HCT116 (cell line): Measurements from ENCODE around the gene COTL1. TPM values are rescaled to one million over a fixed set of nuclear protein-coding genes. Genes with fewer than 3 reads are reported as not detected.

Experiments
- ATAC-seq: fragments of 200-7000 bp; cut with Tn5 transposase; 2 replicates; pipeline ENCODE4 v1.9.1; 2020; ENCODE audit warnings: mild to moderate bottlenecking, moderate library complexity
- BruUV-seq: library from RNA; stranded (reverse); fragments of 400-500 nt; replicated peaks from 2 replicates; lab custom pipeline; 2021; lab: Mats Ljungman, UMichigan
- CTCF ChIA-PET: fragments of 300-600 bp; sonication (Branson Sonifier 250); formaldehyde crosslinking; loops from one replicate; lab custom pipeline; 2021; ENCODE audit warnings: antibody characterized with exemption; lab: Charles Lee
- POLR2A ChIA-PET: fragments of 300-600, 350-600 bp; sonication (Branson Sonifier 250); formaldehyde crosslinking; loops from one replicate; lab custom pipeline; 2021; ENCODE audit warnings: antibody characterized with exemption; lab: Charles Lee
- RAD21 ChIA-PET, 2 experiments: fragments of 300-600 bp; sonication (Branson Sonifier 250); formaldehyde crosslinking; loops; one replicate each; lab custom pipeline; 2023; ENCODE audit warnings: low total read pairs in 2 of 2; ENCODE audit not compliant: uncharacterized antibody in 2 of 2, unreplicated experiment in 2 of 2, low non-redundant PET in 1 of 2; lab: Charles Lee
- DNase-seq: peaks from one replicate; pipeline ENCODE4 v3.0.0-alpha.2; 2010; ENCODE audit warnings: low read depth, low spot score
- H2AFZ ChIP-seq: fragments of 200-600 bp; shearing (Covaris generic), sonication (generic); 2 replicates; pipeline ENCODE4 v1.6.1; 2017; ENCODE audit warnings: low read depth, mixed run types, mixed read lengths, antibody characterized with exemption, low read length; ENCODE audit not compliant: poor library complexity, severe bottlenecking
- H3K27ac ChIP-seq: 2 replicates; pipeline ENCODE4 v1.5.1; 2012; ENCODE audit warnings: low read depth, low read length
- H3K27me3 ChIP-seq: fragments of 200-600 bp; sonication (generic); 2 replicates; pipeline ENCODE4 v1.6.1; 2016; ENCODE audit warnings: mixed run types, low read length, mixed read lengths; ENCODE audit not compliant: insufficient read depth
- H3K36me3 ChIP-seq, 2 experiments: fragments of 200-500 bp in 1 of 2; fragments of 200-600 bp in 1 of 2; sonication (Bioruptor generic) in 1 of 2; sonication (generic) in 1 of 2; 2 replicates each; pipeline versions ENCODE4 v1.5.1 to v1.6.1; 2014 to 2016; ENCODE audit warnings: low read length in 2 of 2, inconsistent platforms in 1 of 2, mixed read lengths in 1 of 2, mixed run types in 1 of 2; ENCODE audit not compliant: insufficient read depth in 2 of 2, control insufficient read depth in 1 of 2
- H3K4me1 ChIP-seq, 2 experiments: fragments of 200-600 bp in 1 of 2; sonication (generic) in 1 of 2; 2 replicates each; pipeline versions ENCODE4 v1.5.1 to v1.6.1; 2012 to 2017; ENCODE audit warnings: low read length in 2 of 2, inconsistent platforms in 1 of 2, mild to moderate bottlenecking in 1 of 2, mixed read lengths in 1 of 2, mixed run types in 1 of 2, moderate library complexity in 1 of 2; ENCODE audit not compliant: insufficient read depth in 2 of 2, control insufficient read depth in 1 of 2
- H3K4me2 ChIP-seq: fragments of 200-600 bp; sonication (generic); 2 replicates; pipeline ENCODE4 v1.6.1; 2017; ENCODE audit warnings: mixed run types, low read length, mixed read lengths
- H3K4me3 ChIP-seq, 2 experiments: fragments of 200-600 bp in 1 of 2; sonication (generic) in 1 of 2; replicated peaks in 1 of 2; 2 replicates each; pipeline ENCODE4 v1.5.1; 2011 to 2016; ENCODE audit warnings: low read length in 2 of 2, control low read depth in 1 of 2, low read depth in 1 of 2, mild to moderate bottlenecking in 1 of 2, mixed read lengths in 1 of 2, mixed run types in 1 of 2
- H3K79me2 ChIP-seq: fragments of 200-600 bp; sonication (generic); 2 replicates; pipeline ENCODE4 v1.6.1; 2017; ENCODE audit warnings: mild to moderate bottlenecking, mixed run types, low read length, moderate library complexity, mixed read lengths; ENCODE audit not compliant: insufficient read depth
- H3K9ac ChIP-seq: fragments of 200-600 bp; sonication (generic); 2 replicates; pipeline ENCODE4 v1.6.1; 2016; ENCODE audit warnings: low read length, mixed read lengths
- H3K9me2 ChIP-seq: fragments of 200-600 bp; sonication (generic), shearing (Covaris generic); 2 replicates; pipeline ENCODE4 v1.6.1; 2017; ENCODE audit warnings: mixed run types, mild to moderate bottlenecking, moderate library complexity; ENCODE audit not compliant: insufficient read depth
- H3K9me3 ChIP-seq, 2 experiments: fragments of 200-500 bp in 1 of 2; fragments of 200-600 bp in 1 of 2; sonication (Bioruptor generic) in 1 of 2; sonication (generic) in 1 of 2; 2 replicates each; pipeline ENCODE4 v1.6.1; 2014 to 2017; ENCODE audit warnings: low read length in 2 of 2, mixed read lengths in 2 of 2, inconsistent platforms in 1 of 2, low read depth in 1 of 2, mild to moderate bottlenecking in 1 of 2, mixed run types in 1 of 2, moderate library complexity in 1 of 2; ENCODE audit not compliant: control insufficient read depth in 1 of 2, insufficient read depth in 1 of 2
- H4K20me1 ChIP-seq: fragments of 200-600 bp; sonication (generic), shearing (Covaris generic); 2 replicates; pipeline ENCODE4 v1.6.1; 2017; ENCODE audit warnings: mixed run types, mild to moderate bottlenecking, moderate library complexity; ENCODE audit not compliant: insufficient read depth
- EGR1 ChIP-seq: IDR thresholded peaks from 2 replicates; pipeline ENCODE4 v1.6.1; 2012; ENCODE audit warnings: low read depth
- ELF1 ChIP-seq: IDR thresholded peaks from 2 replicates; pipeline ENCODE4 v1.6.1; 2012; ENCODE audit warnings: low read depth, borderline replicate concordance
- EZH2 ChIP-seq: fragments of 200-600 bp; sonication (generic); IDR thresholded peaks from 2 replicates; pipeline ENCODE4 v1.6.1; 2017; ENCODE audit warnings: antibody characterized with exemption, mixed run types
- EZH2phosphoT487 ChIP-seq: fragments of 200-600 bp; IDR thresholded peaks from 2 replicates; pipeline ENCODE4 v1.6.1; 2018; ENCODE audit warnings: antibody characterized with exemption, borderline replicate concordance
- POLR2A ChIP-seq: IDR thresholded peaks from 2 replicates; pipeline ENCODE4 v1.7.0; 2011; ENCODE audit warnings: borderline replicate concordance; ENCODE audit not compliant: insufficient read depth, insufficient read length; ENCODE audit errors: extremely low read depth
- RAD21 ChIP-seq: IDR thresholded peaks from 2 replicates; pipeline ENCODE4 v1.6.1; 2012; ENCODE audit warnings: low read depth, mild to moderate bottlenecking
- SIN3A ChIP-seq: IDR thresholded peaks from 2 replicates; pipeline ENCODE4 v1.6.1; 2012; ENCODE audit warnings: low read depth
- TCF7L2 ChIP-seq: IDR thresholded peaks from 2 replicates; pipeline ENCODE4 v1.7.0; 2011; ENCODE audit warnings: borderline replicate concordance, inconsistent platforms; ENCODE audit not compliant: insufficient read depth, insufficient read length; ENCODE audit errors: extremely low read depth
- YY1 ChIP-seq: IDR thresholded peaks from 2 replicates; pipeline ENCODE4 v1.6.1; 2011; ENCODE audit warnings: low read length, low read depth, moderate library complexity, mild to moderate bottlenecking; ENCODE audit not compliant: insufficient replicate concordance; ENCODE audit errors: extremely low read depth
- intact Hi-C: fragments of 100-400 bp; cut with micrococcal nuclease; formaldehyde crosslinking; loops from 2 replicates; pipeline ENCODE4 v1.10.0; 2022
- total RNA-seq: library from RNA; stranded (reverse); gene quantifications from one replicate; pipeline ENCODE4 v1.2.1, GENCODE V29; 2021; ENCODE audit not compliant: unreplicated experiment
- TF ChIP-seq, protein P1 (sequence below): IDR thresholded peaks from 2 replicates; pipeline ENCODE4 v1.6.1; 2012
- TF ChIP-seq, protein P2 (sequence below): IDR thresholded peaks from 2 replicates; pipeline ENCODE4 v1.6.1; 2012; ENCODE audit warnings: low read depth
- TF ChIP-seq, protein P3 (sequence below): IDR thresholded peaks from 2 replicates; pipeline ENCODE4 v1.6.1; 2011; ENCODE audit warnings: mild to moderate bottlenecking, low read length, moderate library complexity; ENCODE audit not compliant: insufficient replicate concordance; ENCODE audit errors: extremely low read depth

Gene COTL1
- total RNA-seq, 1 experiment from 2014 or later, result 276 TPM

DNA sequence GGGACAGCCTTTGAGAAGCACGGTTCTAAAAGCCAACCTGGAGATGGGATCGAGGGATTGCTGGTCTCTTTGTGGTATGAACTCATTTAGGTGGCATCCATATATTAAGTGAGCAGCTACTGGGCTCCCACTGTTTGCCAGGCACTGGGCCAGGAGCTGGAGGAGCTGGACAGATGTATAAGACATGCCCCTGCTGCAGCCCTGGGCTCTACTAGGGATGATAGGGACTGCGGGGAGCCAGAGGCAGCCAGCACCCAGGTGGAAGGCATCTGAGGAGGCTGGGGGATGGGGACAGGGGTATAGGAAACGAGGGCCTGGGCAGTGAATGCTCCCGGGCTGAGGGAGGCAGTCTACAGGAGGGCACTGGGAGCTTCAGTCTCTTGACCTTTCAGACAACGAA is 60.4 kb downstream of the COTL1 start:
- no peaks in the 10 kb centered on the region for H3K27me3 ChIP-seq
- POLR2A ChIA-PET, result no interaction called here
- no TSS peak for BruUV-seq
- no peaks in the 10 kb centered on the region for H3K9me3 ChIP-seq
- H4K20me1 ChIP-seq, result no peaks in the 10 kb centered on the region
- H3K9ac ChIP-seq, result no peak overlapping the region
- H3K79me2 ChIP-seq, result no peaks in the 10 kb centered on the region
- no peak overlapping the region for H3K4me2 ChIP-seq
- H3K27ac ChIP-seq, result no peak overlapping the region
- no peak overlapping the region for H2AFZ ChIP-seq
- DNase-seq, result no peak
- CTCF ChIA-PET, result no interaction called here
- H3K4me1 ChIP-seq, result peaks cover 0 to 12% of the 10 kb centered on the region in 2 experiments; a peak in 1 of 4 replicates
- H3K4me3 ChIP-seq, result no peak overlapping the region
- TF ChIP-seq, protein P1, sequence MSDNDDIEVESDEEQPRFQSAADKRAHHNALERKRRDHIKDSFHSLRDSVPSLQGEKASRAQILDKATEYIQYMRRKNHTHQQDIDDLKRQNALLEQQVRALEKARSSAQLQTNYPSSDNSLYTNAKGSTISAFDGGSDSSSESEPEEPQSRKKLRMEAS, result no peak
- no peak for TF ChIP-seq RAD21
- TF ChIP-seq, all 23 proteins: peak for 0
- no peak for ATAC-seq
- H3K36me3 ChIP-seq, result no peaks in the 10 kb centered on the region
- H3K9me2 ChIP-seq, result no peaks in the 10 kb centered on the region
- RAD21 ChIA-PET, result no interaction called here
- intact Hi-C loops, result no loop called here

DNA sequence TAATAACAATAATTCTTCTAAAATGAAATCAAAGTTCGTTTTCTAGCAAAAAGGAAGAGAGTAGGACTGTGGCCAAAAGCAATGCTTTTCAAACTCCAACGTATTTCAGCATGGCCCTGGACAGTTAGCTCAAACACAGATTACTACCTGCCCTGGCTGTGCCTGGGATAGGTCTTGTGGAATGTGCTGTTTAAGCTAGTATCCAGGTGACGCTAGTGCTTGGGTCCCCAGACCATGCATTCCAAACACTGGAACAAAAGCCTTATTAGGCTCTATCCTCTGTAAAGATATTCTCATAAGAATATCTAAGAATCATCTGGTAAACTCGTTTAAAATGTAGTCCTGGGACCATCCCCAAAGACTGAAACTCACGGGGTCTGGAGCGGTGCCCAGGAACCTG is 60.8 kb downstream of the COTL1 start:
- Histone ChIP-seq H3K79me2 (no peaks in the 10 kb centered on the region), H3K36me3 (no peaks in the 10 kb centered on the region), H3K27me3 (no peaks in the 10 kb centered on the region), H3K4me2 (no peak overlapping the region), H3K9ac (no peak overlapping the region), H2AFZ (no peak overlapping the region), H3K4me3 (no peak overlapping the region), H3K27ac (no peak overlapping the region), H3K4me1 (peaks cover 0 to 12% of the 10 kb centered on the region in 2 experiments; a peak in 1 of 4 replicates), H3K9me3 (no peaks in the 10 kb centered on the region), H3K9me2 (no peaks in the 10 kb centered on the region), H4K20me1 (no peaks in the 10 kb centered on the region)
- no TSS peak for BruUV-seq
- ChIA-PET CTCF (no interaction called here), RAD21 (no interaction called here), POLR2A (no interaction called here)
- ATAC-seq (no peak), DNase-seq (no peak)
- intact Hi-C loops, result no loop called here
- TF ChIP-seq ELF1 (no peak), POLR2A (no peak), EZH2phosphoT487 (no peak), EZH2 (no peak), YY1 (no peak), EGR1 (no peak), TCF7L2 (no peak), RAD21 (no peak), SIN3A (no peak)
- TF ChIP-seq, protein P2, sequence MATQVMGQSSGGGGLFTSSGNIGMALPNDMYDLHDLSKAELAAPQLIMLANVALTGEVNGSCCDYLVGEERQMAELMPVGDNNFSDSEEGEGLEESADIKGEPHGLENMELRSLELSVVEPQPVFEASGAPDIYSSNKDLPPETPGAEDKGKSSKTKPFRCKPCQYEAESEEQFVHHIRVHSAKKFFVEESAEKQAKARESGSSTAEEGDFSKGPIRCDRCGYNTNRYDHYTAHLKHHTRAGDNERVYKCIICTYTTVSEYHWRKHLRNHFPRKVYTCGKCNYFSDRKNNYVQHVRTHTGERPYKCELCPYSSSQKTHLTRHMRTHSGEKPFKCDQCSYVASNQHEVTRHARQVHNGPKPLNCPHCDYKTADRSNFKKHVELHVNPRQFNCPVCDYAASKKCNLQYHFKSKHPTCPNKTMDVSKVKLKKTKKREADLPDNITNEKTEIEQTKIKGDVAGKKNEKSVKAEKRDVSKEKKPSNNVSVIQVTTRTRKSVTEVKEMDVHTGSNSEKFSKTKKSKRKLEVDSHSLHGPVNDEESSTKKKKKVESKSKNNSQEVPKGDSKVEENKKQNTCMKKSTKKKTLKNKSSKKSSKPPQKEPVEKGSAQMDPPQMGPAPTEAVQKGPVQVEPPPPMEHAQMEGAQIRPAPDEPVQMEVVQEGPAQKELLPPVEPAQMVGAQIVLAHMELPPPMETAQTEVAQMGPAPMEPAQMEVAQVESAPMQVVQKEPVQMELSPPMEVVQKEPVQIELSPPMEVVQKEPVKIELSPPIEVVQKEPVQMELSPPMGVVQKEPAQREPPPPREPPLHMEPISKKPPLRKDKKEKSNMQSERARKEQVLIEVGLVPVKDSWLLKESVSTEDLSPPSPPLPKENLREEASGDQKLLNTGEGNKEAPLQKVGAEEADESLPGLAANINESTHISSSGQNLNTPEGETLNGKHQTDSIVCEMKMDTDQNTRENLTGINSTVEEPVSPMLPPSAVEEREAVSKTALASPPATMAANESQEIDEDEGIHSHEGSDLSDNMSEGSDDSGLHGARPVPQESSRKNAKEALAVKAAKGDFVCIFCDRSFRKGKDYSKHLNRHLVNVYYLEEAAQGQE, result no peak
- TF ChIP-seq, protein P3, sequence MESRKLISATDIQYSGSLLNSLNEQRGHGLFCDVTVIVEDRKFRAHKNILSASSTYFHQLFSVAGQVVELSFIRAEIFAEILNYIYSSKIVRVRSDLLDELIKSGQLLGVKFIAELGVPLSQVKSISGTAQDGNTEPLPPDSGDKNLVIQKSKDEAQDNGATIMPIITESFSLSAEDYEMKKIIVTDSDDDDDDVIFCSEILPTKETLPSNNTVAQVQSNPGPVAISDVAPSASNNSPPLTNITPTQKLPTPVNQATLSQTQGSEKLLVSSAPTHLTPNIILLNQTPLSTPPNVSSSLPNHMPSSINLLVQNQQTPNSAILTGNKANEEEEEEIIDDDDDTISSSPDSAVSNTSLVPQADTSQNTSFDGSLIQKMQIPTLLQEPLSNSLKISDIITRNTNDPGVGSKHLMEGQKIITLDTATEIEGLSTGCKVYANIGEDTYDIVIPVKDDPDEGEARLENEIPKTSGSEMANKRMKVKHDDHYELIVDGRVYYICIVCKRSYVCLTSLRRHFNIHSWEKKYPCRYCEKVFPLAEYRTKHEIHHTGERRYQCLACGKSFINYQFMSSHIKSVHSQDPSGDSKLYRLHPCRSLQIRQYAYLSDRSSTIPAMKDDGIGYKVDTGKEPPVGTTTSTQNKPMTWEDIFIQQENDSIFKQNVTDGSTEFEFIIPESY, result no peak
